Smooth muscle cell (in vitro differentiated cells): ENCODE data around the gene HTT-AS. TPM values are rescaled to one million over a fixed set of nuclear protein-coding genes. Genes with fewer than 3 reads are reported as not detected.
"Not testable (repeated sequence)": the region's sequence is repeated elsewhere in the genome, so short reads cannot be mapped to it uniquely, and the experiment has no call there.

Experiments
- DNase-seq: peaks from one replicate; lab custom pipeline; 2025; ENCODE audit not compliant: unreplicated experiment; lab: John Stamatoyannopoulos, UW
- H2AFZ ChIP-seq: fragments of 200-600 bp; sonication (generic); 2 replicates; pipeline ENCODE4 v1.6.0; 2016; ENCODE audit warnings: antibody characterized with exemption, low read depth, mild to moderate bottlenecking
- H3F3A ChIP-seq: fragments of 200-600 bp; sonication (generic); 2 replicates; pipeline ENCODE4 v1.6.0; 2017; ENCODE audit warnings: antibody characterized with exemption, low read depth
- H3K27ac ChIP-seq: fragments of 200-600 bp; sonication (generic); 2 replicates; pipeline ENCODE4 v1.5.1; 2016; ENCODE audit warnings: low read depth, mild to moderate bottlenecking
- H3K27me3 ChIP-seq: fragments of 200-600 bp; sonication (generic); 2 replicates; pipeline ENCODE4 v1.6.1; 2016; ENCODE audit warnings: low read depth, mild to moderate bottlenecking
- H3K36me3 ChIP-seq: fragments of 200-600 bp; sonication (generic); 2 replicates; pipeline ENCODE4 v1.5.1; 2016; ENCODE audit warnings: low read depth
- H3K4me1 ChIP-seq: fragments of 200-600 bp; sonication (generic); 2 replicates; pipeline ENCODE4 v1.5.1; 2016; ENCODE audit warnings: low read depth
- H3K4me2 ChIP-seq: fragments of 200-600 bp; sonication (generic); 2 replicates; pipeline ENCODE4 v1.6.0; 2016; ENCODE audit warnings: mild to moderate bottlenecking
- H3K4me3 ChIP-seq: fragments of 200-600 bp; sonication (generic); 2 replicates; pipeline ENCODE4 v1.5.1; 2016; ENCODE audit warnings: mild to moderate bottlenecking
- H3K79me2 ChIP-seq: fragments of 200-600 bp; sonication (generic); 2 replicates; pipeline ENCODE4 v1.6.0; 2016; ENCODE audit warnings: low read depth, mild to moderate bottlenecking
- H3K9ac ChIP-seq: fragments of 200-600 bp; sonication (generic); 2 replicates; pipeline ENCODE4 v1.6.0; 2016; ENCODE audit warnings: low read depth
- H3K9me3 ChIP-seq: fragments of 200-600 bp; sonication (generic); replicated peaks from 2 replicates; pipeline ENCODE4 v1.5.1; 2016; ENCODE audit warnings: low read depth
- H4K20me1 ChIP-seq: fragments of 200-600 bp; sonication (generic); 2 replicates; pipeline ENCODE4 v1.6.0; 2016; ENCODE audit warnings: low read depth
- WGBS: methylation state at CpG from one replicate; pipeline ENCODE4 v1.1.7; 2016; ENCODE audit warnings: low lambda C conversion rate; 5-methylcytosine and 5-hydroxymethylcytosine counted together
- polyA plus RNA-seq: library from polyadenylated mRNA; unstranded; fragments of >200 nt; fragmentation: Nextera tagmentation; extraction: Ambion mirVana; gene quantifications from 2 replicates; pipeline ENCODE4 v1.2.1, GENCODE V29; 2016
- total RNA-seq: library from RNA; depleted of rRNA; stranded (reverse); fragments of >200 nt; gene quantifications from 2 replicates; pipeline ENCODE4 v1.2.3, GENCODE V29; 2014
- TF ChIP-seq, protein P1 (sequence below): fragments of 200-600 bp; sonication (generic); IDR thresholded peaks from 2 replicates; pipeline ENCODE4 v1.5.1; 2017; ENCODE audit warnings: borderline replicate concordance, mild to moderate bottlenecking, antibody characterized with exemption; ENCODE audit not compliant: insufficient read depth, poor library complexity, severe bottlenecking

HTT-AS gene
- total and polyA plus RNA-seq, 2 experiments from 2014 or later, result not detected

DNA sequence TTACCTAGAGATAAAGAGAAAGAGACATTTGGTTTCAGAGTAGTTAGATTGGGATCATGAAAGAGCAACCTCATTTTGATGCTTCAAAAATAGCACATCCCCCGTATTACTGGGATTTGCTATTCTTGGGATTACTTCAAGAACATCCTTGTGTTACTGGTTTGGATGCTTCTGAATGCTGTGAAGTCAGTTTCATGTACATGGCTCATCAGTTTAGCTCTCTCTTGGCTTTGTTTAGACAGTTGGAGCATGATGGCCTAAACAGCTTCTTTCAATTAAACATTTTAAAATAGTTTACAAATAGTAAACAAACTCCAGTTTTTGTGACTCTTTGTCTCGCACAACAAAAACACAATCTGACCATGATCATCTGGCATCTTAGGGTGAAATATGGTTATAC lies 24.0 kb upstream of the HTT-AS start:
- TF ChIP-seq, protein P1, sequence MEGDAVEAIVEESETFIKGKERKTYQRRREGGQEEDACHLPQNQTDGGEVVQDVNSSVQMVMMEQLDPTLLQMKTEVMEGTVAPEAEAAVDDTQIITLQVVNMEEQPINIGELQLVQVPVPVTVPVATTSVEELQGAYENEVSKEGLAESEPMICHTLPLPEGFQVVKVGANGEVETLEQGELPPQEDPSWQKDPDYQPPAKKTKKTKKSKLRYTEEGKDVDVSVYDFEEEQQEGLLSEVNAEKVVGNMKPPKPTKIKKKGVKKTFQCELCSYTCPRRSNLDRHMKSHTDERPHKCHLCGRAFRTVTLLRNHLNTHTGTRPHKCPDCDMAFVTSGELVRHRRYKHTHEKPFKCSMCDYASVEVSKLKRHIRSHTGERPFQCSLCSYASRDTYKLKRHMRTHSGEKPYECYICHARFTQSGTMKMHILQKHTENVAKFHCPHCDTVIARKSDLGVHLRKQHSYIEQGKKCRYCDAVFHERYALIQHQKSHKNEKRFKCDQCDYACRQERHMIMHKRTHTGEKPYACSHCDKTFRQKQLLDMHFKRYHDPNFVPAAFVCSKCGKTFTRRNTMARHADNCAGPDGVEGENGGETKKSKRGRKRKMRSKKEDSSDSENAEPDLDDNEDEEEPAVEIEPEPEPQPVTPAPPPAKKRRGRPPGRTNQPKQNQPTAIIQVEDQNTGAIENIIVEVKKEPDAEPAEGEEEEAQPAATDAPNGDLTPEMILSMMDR, result no peak
- Histone ChIP-seq H3K27ac (no peak overlapping the region), H3K9me3 (no peaks in the 10 kb centered on the region), H3K9ac (no peak overlapping the region), H3K36me3 (no peaks in the 10 kb centered on the region), H3K4me3 (no peak overlapping the region), H3K4me2 (no peak overlapping the region), H3K79me2 (peaks cover 16% of the 10 kb centered on the region), H2AFZ (no peak overlapping the region), H3K27me3 (no peaks in the 10 kb centered on the region), H4K20me1 (peaks cover 60% of the 10 kb centered on the region), H3K4me1 (no peaks in the 10 kb centered on the region), H3F3A (no peaks in the 10 kb centered on the region)
- no peak for DNase-seq
- 84% methylated on average over 2 of the region's 2 CpGs for WGBS

DNA sequence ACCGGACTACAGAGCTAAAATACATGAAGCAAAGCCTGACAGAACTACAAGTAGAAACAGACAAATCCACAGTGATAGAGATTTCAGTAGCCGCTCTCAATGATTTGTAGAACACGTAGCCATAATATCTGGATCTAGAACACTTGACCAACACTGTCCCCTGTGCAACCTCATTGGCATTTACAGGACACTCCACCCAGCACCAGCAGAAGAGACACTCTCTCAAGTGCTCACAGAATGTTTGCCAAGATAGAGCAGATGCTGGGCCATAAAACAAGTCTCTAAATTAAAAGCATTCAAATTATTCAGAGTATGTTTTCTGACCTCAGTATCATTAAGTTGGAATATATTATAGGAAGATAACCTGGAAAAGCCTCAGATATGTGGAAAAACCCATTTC lies 21.9 kb upstream of the HTT-AS start:
- H3K9ac ChIP-seq, result no peak overlapping the region
- no peak overlapping the region for H3K4me2 ChIP-seq
- H3K9me3 ChIP-seq, result no peaks in the 10 kb centered on the region
- TF ChIP-seq, protein P1, result no peak
- no peaks in the 10 kb centered on the region for H3K27me3 ChIP-seq
- no peak for DNase-seq
- no peaks in the 10 kb centered on the region for H3K4me1 ChIP-seq
- H3K4me3 ChIP-seq, result no peak overlapping the region
- H3K36me3 ChIP-seq, result peaks cover 5% of the 10 kb centered on the region
- H3F3A ChIP-seq, result no peaks in the 10 kb centered on the region
- WGBS, result 96% methylated on average over 3 of the region's 3 CpGs
- H2AFZ ChIP-seq, result no peak overlapping the region
- H4K20me1 ChIP-seq, result peaks cover 57% of the 10 kb centered on the region
- H3K79me2 ChIP-seq, result peaks cover 16% of the 10 kb centered on the region
- H3K27ac ChIP-seq, result no peak overlapping the region

DNA sequence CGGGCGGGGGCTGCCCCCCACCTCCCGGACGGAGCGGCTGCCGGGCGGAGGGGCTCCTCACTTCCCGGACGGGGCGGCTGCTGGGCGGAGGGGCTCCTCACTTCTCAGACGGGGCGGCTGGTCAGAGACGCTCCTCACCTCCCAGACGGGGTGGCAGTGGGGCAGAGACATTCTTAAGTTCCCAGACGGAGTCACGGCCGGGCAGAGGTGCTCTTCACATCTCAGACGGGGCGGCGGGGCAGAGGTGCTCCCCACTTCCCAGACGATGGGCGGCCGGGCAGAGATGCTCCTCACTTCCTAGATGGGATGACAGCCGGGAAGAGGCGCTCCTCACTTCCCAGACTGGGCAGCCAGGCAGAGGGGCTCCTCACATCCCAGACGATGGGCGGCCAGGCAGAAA lies 20.4 kb upstream of the HTT-AS start:
- peaks cover 55% of the 10 kb centered on the region for H4K20me1 ChIP-seq
- WGBS, result 95% methylated on average over 6 of the region's 28 CpGs
- peaks cover 20% of the 10 kb centered on the region for H3K79me2 ChIP-seq
- H3K4me1 ChIP-seq, H3K27ac ChIP-seq, H3K9ac ChIP-seq, H3K27me3 ChIP-seq, DNase-seq, H3K4me3 ChIP-seq, H3F3A ChIP-seq, H3K4me2 ChIP-seq, H3K9me3 ChIP-seq, H2AFZ ChIP-seq, H3K36me3 ChIP-seq: not testable (repeated sequence)

DNA sequence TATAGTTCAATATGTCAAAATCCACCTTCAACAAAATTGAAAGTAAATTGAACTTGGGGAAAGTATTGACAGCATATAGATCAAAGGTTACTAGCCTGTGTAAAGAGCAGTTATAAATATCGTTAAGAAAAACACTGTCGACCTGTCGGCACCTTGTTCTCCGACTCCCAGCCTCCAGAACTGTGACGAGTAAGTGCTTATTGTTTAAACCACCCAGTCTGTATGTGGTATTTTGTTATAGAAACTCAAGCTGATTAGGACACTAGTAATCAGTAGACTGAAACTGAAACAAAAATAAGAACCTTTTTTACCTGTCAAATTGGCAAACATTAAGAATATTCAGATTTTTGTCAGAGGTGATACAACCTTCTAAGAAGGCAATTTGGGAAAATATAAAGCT lies 17.1 kb upstream of the HTT-AS start:
- peaks cover 11% of the 10 kb centered on the region for H3K36me3 ChIP-seq
- H3K27me3 ChIP-seq, result no peaks in the 10 kb centered on the region
- H3K9me3 ChIP-seq, result no peaks in the 10 kb centered on the region
- H3K27ac ChIP-seq, result no peak overlapping the region
- H3K79me2 ChIP-seq, result peaks cover 10% of the 10 kb centered on the region
- H2AFZ ChIP-seq, result no peak overlapping the region
- no peaks in the 10 kb centered on the region for H3F3A ChIP-seq
- H3K4me3 ChIP-seq, result no peak overlapping the region
- TF ChIP-seq, protein P1, result no peak
- peaks cover 58% of the 10 kb centered on the region for H4K20me1 ChIP-seq
- 78% methylated on average over 5 of the region's 5 CpGs for WGBS
- H3K4me2 ChIP-seq, result no peak overlapping the region
- DNase-seq, result no peak
- H3K4me1 ChIP-seq, result no peaks in the 10 kb centered on the region
- no peak overlapping the region for H3K9ac ChIP-seq
